ENCODE measurements around the gene FGFR4.
"Not testable (repeated sequence)": the region's sequence is repeated elsewhere in the genome, so short reads cannot be mapped to it uniquely, and the experiment has no call there.

The FGFR4 gene

GRCh38 chr5:177086654-177087397 is at the start of gene FGFR4:
Gene FGFR4 (plus strand): TSS chr5:177086915. CDS start chr5:177089603, 2,688 bp downstream.
- peak; percentile 54 for DNase-seq (ENCODE audit: low spot score)

DNA sequence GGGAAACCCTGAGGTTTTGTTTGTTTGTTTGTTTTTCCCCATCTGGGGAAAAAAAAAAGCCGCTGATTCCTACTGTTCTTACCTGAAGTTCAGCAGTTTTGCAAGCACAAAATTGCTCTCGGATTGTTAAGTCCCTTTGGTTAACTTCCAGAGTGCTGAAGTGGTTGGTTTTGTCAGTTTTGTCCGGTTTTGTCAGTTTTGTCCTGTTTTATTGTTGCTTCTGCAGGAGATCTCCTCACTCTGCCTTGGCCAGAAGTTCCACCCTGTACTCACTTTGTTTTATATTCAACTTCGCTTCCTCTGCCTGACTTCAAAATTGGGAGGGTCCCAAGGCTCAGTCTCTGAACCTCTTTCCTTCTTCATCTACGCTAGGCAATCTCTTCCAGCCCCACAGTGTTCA is 49.8 kb upstream of the FGFR4 start:
- DNase-seq (ENCODE audit: low spot score), result no peak

DNA sequence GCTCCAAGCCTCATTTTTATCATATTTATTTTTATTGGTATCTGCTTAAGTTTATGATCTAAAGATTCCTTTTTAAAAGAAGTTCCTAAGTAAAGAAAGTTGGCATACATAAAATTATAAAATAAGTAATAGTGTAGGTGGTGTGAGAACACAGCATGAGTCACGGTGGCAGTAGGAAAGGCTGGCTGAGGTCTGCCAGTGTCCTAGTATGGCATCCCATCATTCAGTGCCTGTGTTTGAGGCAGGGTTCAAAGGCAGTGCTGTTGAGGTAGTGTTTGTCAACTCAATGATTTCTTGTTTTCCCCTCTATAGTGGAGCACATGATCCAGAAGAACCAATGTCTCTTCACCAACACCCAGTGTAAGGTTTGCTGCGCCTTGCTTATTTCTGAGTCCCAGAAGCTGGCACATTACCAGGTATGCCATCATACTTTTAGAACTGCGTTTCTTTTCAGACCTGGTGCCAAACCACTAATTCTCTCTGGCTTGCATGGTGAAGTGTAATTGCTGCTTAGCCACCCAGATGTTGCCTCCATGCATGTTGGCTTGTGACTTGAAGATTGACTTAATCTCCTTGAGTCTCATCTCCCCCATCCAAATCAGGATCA is 45.8 kb upstream of the FGFR4 start:
- DNase-seq (ENCODE audit: low spot score), result no peak

DNA sequence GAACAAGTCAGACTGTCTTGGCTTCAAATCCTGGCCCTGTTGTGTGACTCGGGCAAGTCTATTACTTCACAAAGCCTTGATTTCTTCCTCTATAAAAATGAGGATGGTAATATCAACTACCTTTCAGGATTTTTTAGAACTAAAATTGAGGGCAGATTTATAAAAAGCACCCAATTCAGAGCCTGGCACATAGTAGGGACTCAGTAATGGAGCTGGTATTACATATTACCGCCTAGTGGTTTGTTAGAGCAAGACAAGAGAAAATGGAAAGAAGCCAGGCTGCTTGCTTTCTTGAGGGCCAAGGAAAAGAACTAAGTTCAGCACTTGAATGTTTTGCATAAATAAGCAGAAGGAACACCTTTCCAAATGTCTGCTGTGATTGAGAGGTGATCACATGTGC is 44.8 kb upstream of the FGFR4 start:
- DNase-seq (ENCODE audit: low spot score), result no peak

- DNase-seq (ENCODE audit: low spot score), result no peak
Measured at GRCh38 chr5:177043114-177043513, 43.6 kb upstream of the FGFR4 start.

GRCh38 chr5:177043958-177044357 is 42.8 kb upstream of the FGFR4 start:
- DNase-seq (ENCODE audit: low spot score), result no peak

DNA sequence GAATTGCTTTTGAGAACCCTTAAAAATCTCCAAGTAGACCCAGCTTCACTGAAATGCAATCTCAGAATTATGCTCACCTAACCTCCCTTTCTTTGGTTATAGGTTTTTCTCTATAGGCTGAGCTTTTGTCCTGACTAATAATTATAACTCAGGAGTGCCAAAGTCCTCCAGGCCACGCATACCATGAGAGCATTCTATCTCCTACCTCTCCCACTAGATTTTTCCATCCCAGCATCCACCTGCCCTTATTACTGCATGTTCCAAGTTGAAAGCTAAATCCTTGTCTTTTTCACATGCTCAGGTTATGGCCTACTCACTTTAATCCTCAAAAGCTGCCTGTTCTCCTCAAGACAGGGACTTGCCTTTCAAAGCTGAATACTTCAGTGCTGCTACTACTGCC is 42.1 kb upstream of the FGFR4 start:
- no peak for DNase-seq (ENCODE audit: low spot score)

DNA sequence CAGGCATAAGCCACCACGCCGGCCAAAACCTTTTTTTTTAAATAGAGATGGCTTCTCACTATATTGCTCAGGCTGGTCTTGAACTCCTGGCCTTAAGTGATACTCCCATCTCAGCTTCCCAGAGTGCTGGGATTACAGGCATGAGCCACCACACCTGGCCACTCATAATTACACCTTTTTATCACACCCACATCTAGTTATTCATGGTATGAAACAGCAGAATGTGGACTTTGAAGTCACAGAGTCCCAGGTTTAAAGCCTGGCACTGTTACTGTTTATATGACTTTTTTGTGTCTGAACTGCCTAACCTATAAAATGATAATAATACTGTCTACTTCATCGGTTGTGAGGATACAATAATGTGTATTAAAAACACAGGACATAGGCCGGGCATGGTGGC is 41.1 kb upstream of the FGFR4 start:
- DNase-seq (ENCODE audit: low spot score), result no peak

DNA sequence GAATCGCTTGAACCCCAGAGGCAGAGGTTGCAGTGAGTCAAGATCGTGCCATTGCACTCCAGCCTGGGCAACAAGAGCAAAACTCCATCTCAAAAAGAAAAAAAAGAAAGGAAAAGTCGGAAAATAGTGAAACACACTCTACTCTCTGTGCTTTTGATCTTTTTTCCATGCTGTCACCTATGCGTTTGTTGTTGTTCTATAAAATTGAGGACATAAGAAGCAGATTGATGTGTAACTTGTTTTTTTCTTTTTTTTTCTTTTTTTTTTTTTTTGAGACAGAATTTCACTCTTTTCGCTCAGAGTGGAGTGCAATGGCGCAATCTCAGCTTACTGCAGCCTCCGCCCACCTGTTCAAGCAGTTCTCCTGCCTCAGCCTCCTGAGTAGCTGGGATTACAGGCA is 38.2 kb upstream of the FGFR4 start:
- not testable (repeated sequence) for DNase-seq (ENCODE audit: low spot score)

DNA sequence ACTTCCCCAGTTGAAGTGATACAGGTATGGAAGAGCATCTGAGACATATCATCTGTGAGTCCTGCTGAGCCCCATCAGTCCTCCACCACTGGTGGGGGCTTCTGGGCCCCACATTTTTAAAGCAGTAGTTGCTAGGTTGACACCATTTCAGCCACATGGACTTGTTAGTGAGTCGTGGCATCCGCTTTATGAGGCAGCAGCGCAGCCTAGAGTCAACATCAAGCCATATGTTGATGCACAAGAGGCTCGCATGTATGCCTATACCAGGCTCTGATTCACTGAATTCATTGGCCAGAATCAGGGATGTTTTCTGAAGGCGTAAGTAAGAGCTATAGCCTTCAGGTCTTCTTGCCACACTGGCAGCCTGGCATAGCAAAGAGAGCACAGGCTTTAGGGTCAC is 37.4 kb upstream of the FGFR4 start:
- DNase-seq (ENCODE audit: low spot score), result no peak

DNA sequence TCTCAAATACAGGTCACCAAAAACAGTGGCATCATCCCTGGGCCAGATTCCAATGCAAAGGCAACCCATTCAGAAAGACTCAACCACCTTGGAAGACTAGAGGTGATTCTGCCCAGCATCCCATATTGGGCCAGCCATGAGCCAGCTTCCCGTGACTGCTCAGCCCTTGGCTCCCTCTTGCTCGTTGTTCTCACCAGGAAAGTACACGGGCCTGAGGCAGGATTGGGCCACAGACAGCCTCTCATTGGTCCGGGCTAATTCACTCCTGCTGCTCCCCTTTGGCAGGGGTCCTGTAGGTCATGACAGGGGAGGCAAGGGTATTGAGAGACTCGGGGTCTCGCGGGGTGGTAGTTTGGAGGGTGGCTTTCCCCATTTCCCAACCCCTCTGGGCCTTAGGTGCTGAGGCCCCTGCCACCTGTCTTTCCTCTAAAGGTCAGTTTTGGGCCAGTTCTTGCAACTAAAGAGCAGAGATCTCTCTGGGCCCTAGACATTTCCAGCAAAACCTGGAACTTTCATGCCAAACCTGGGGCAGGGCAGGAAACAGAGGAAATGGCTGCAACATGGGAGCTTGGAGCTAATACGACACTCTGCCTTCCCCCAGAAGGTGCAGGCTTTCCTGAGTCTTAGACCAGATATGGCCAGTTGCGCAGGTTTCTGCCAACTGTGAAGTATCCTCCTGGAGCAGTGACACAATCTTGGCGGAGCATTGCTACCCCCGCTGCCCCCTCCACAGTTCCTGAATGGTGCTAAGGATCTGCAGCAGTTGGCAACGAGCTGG is 22.0 kb upstream of the FGFR4 start:
- no peak for DNase-seq (ENCODE audit: low spot score)

GRCh38 chr5:177065491-177065890 is 21.2 kb upstream of the FGFR4 start:
- no peak for DNase-seq (ENCODE audit: low spot score)

DNA sequence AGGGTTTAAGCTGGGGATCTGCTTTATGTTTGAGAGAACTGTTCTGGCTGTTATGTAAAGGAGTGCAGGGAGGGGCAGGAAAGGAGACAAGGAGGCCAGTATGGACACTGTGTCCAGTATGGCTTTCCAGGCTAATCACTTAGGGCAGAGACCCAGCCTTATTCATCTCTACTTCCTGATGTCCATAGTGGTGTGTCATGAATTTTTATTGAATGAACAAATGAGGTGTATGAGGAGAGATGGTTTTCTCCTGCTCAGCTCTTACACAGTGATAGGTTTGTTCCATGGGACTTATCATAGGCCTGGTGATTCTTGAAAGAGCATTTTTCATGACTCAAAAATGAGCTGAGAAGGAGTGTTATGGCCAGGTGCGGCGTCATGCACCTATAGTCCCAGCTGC is 20.5 kb upstream of the FGFR4 start:
- no peak for DNase-seq (ENCODE audit: low spot score)

DNA sequence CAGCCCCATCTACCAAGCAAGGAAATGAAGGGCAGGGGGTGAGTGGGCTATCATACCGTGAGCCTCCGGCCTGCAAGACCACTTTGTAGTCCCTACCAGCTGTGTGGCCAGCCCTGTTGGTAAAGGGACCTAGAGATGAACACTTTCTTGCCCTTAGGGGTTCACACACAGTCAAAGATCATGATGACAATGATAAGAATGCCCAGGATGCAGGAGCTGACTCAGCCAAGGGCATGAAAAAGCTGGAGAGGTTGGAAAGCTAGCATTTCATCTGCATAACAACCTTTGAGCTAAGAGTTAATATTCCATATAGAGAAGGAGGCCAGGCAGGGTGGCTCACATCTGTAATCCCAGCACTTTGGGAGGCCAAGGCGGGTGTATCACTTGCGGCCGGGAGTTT is 19.2 kb upstream of the FGFR4 start:
- no peak for DNase-seq (ENCODE audit: low spot score)

- DNase-seq (ENCODE audit: low spot score), result no peak
Measured at GRCh38 chr5:177070536-177071191, 16.1 kb upstream of the FGFR4 start.

GRCh38 chr5:177071666-177072385 is 14.9 kb upstream of the FGFR4 start:
- DNase-seq (ENCODE audit: low spot score), result peak; percentile 77

DNA sequence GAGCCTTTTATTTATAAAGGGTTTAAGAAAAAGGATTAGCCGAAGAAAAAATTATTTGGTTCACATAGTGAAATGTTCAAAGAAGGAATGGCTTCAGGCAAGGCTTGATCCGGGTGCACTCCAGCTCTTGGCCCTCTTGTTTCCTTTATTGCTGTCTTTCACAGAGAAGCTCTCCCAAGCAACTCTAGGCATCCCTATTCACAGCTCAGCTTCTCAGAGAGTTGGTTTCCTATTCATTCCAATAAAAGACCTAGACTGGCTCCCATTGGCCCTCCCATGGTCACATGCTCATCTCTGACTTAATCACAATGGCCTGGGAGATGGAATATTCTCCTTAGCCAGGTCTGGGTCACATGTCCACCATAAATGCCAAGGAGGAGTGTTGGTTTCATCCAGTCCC is 9.4 kb upstream of the FGFR4 start:
- no peak for DNase-seq (ENCODE audit: low spot score)

GRCh38 chr5:177079606-177080005 is 7.1 kb upstream of the FGFR4 start:
- no peak for DNase-seq (ENCODE audit: low spot score)

GRCh38 chr5:177080265-177080664 is 6.5 kb upstream of the FGFR4 start:
- no peak for DNase-seq (ENCODE audit: low spot score)

- no peak for DNase-seq (ENCODE audit: low spot score)
Measured at GRCh38 chr5:177081859-177082258, 4.9 kb upstream of the FGFR4 start.

- no peak for DNase-seq (ENCODE audit: low spot score)
Measured at GRCh38 chr5:177083357-177083756, 3.4 kb upstream of the FGFR4 start.

DNA sequence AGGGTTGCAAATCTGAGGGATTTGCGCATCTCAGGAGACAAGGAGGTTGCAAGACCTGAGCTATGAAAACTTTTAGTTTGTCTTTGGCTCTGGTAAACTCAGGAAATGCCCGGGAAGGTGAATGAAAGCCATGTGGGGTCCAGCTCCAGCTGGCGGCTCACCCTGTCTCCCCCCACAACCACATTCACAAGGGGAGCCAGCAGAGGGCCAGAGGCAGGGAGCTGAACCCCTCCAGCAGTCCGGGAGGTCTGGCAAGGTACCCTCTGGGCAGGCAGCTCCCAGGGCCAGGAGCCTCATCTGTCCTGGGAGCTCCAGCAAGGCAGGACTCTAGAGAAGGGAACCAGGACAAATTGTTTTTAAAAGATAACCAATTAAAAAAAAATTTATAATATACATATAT is 2.5 kb upstream of the FGFR4 start:
- no peak for DNase-seq (ENCODE audit: low spot score)

Measured in CD4-positive, alpha-beta T cell treated with Interleukin-15 for 4 hours (primary cell).